HTR-8/SVneo (cell line): ENCODE measurements around the gene CARD11.
A peak's percentile ranks its signal among the peaks of the same experiment; 100 is the strongest.

Experiments used
- DNase-seq: peaks from one replicate; pipeline ENCODE4 v3.0.0; 2011; ENCODE audit warnings: low spot score, mixed read lengths; ENCODE audit not compliant: insufficient read length
- FAIRE-seq: peaks from 2 replicates; lab custom pipeline; 2011; peaks lifted over from hg19 to GRCh38; lab: Jason Lieb, UNC

The CARD11 gene

GRCh38 chr7:2892549-2892948 lies 151.1 kb downstream of the CARD11 start:
- FAIRE-seq (no peak), DNase-seq (no peak)

GRCh38 chr7:2887816-2888215 lies 155.9 kb downstream of the CARD11 start:
- no peak for FAIRE-seq
- DNase-seq = no peak

GRCh38 chr7:2886900-2887299 lies 156.8 kb downstream of the CARD11 start:
- peak; percentile 92 for DNase-seq
- peak; percentile 77 for FAIRE-seq

GRCh38 chr7:2886391-2886790 lies 157.3 kb downstream of the CARD11 start:
- no peak for FAIRE-seq
- no peak for DNase-seq

GRCh38 chr7:2884161-2884560 lies 159.5 kb downstream of the CARD11 start:
- FAIRE-seq = no peak

GRCh38 chr7:2883101-2883500 lies 160.6 kb downstream of the CARD11 start:
- FAIRE-seq (no peak), DNase-seq (no peak)

More at GRCh38 chr7:2884161-2884560, 159.5 kb downstream of the CARD11 start:
- DNase-seq = no peak

GRCh38 chr7:2882111-2882510 lies 161.6 kb downstream of the CARD11 start:
- DNase-seq = no peak
- no peak for FAIRE-seq

- no peak for FAIRE-seq
- no peak for DNase-seq
These were observed 162.7 kb downstream of the CARD11 start for GRCh38 chr7:2880874-2881533.

GRCh38 chr7:2880051-2880450 lies 163.6 kb downstream of the CARD11 start:
- no peak for FAIRE-seq
- DNase-seq = no peak

- DNase-seq (no peak), FAIRE-seq (peak; percentile 99)
These were observed 164.3 kb downstream of the CARD11 start for GRCh38 chr7:2879354-2879753.

GRCh38 chr7:2878306-2878705 lies 165.4 kb downstream of the CARD11 start:
- FAIRE-seq (no peak), DNase-seq (no peak)

- DNase-seq = peak; percentile 95
- FAIRE-seq = peak; percentile 91
These were observed 167.5 kb downstream of the CARD11 start for GRCh38 chr7:2876031-2876731.

- peak; percentile 85 for DNase-seq
- FAIRE-seq = peak; percentile 76
These were observed 169.7 kb downstream of the CARD11 start for GRCh38 chr7:2873686-2874551.

- peak; percentile 85 for FAIRE-seq
- no peak for DNase-seq
These were observed 170.5 kb downstream of the CARD11 start for GRCh38 chr7:2873146-2873545.

GRCh38 chr7:2872296-2872874 lies 171.3 kb downstream of the CARD11 start:
- no peak for DNase-seq
- FAIRE-seq = no peak

- DNase-seq = no peak
- FAIRE-seq = peak; percentile 85
These were observed 173.2 kb downstream of the CARD11 start for GRCh38 chr7:2870471-2870931.

GRCh38 chr7:2869981-2870380 lies 173.7 kb downstream of the CARD11 start:
- FAIRE-seq (peak; percentile 31), DNase-seq (no peak)

GRCh38 chr7:2866601-2867000 lies 177.1 kb downstream of the CARD11 start:
- DNase-seq (no peak), FAIRE-seq (no peak)

- DNase-seq = peak; percentile 86
- peak; percentile 85 for FAIRE-seq
These were observed 178.5 kb downstream of the CARD11 start for GRCh38 chr7:2864999-2865670.
